Activated CD8-positive, alpha-beta T cell treated with anti-CD3 and anti-CD28 coated beads for 36 hours (primary cell): Measurements from ENCODE around the gene SELENON. TPM values are rescaled to one million over a fixed set of nuclear protein-coding genes. Genes with fewer than 3 reads are reported as not detected.

Experiments
- ATAC-seq: fragments of 200-7000 bp; cut with Tn5 transposase; one replicate; pipeline ENCODE4 v1.10.0; 2021; ENCODE audit warnings: mild to moderate bottlenecking, moderate library complexity
- CTCF ChIA-PET: fragments of 350-600 bp; sonication (Branson Sonifier 250); formaldehyde crosslinking; loops from one replicate; lab custom pipeline; 2021; ENCODE audit warnings: antibody characterized with exemption; lab: Charles Lee
- POLR2A ChIA-PET: fragments of 350-600 bp; sonication (Branson Sonifier 250); formaldehyde crosslinking; loops from one replicate; lab custom pipeline; 2021; ENCODE audit warnings: antibody characterized with exemption; lab: Charles Lee
- DNase-seq: peaks from one replicate; pipeline ENCODE4 v3.0.0-alpha.2; 2020
- H3K27ac Mint-ChIP-seq: one replicate; pipeline ENCODE4 v1.8.0; 2021; ENCODE audit warnings: mild to moderate bottlenecking, mixed read lengths
- H3K27me3 Mint-ChIP-seq: one replicate; pipeline ENCODE4 v1.8.0; 2021; ENCODE audit warnings: mixed read lengths
- H3K36me3 Mint-ChIP-seq: one replicate; pipeline ENCODE4 v1.8.0; 2021; ENCODE audit warnings: low read depth, mixed read lengths
- H3K4me1 Mint-ChIP-seq: one replicate; pipeline ENCODE4 v1.8.0; 2021; ENCODE audit warnings: low read depth, mixed read lengths
- H3K4me3 Mint-ChIP-seq: one replicate; pipeline ENCODE4 v1.8.0; 2021; ENCODE audit warnings: mild to moderate bottlenecking, moderate library complexity, mixed read lengths
- H3K9me3 Mint-ChIP-seq: one replicate; pipeline ENCODE4 v1.8.0; 2021; ENCODE audit warnings: mixed read lengths
- CTCF ChIP-seq: fragments of 200-600 bp; IDR thresholded peaks from one replicate; pipeline ENCODE4 v1.8.0; 2022; ENCODE audit warnings: antibody characterized with exemption, mild to moderate bottlenecking
- intact Hi-C: fragments of 100-400 bp; cut with micrococcal nuclease; formaldehyde crosslinking; loops from one replicate; pipeline ENCODE4 v1.10.0; 2022
- total RNA-seq, 2 experiments: library from RNA; stranded (reverse); gene quantifications; one replicate each; pipeline ENCODE4 v1.2.3, GENCODE V29; 2021

The SELENON gene
- total RNA-seq, 2 experiments from 2014 or later, result 15.3 to 17.7 TPM

- intact Hi-C loops, result no loop called here
- Mint-ChIP-seq H3K27ac (no peak overlapping the region), H3K4me1 (peaks cover 2% of the 10 kb centered on the region), H3K27me3 (no peaks in the 10 kb centered on the region), H3K36me3 (no peaks in the 10 kb centered on the region), H3K9me3 (no peaks in the 10 kb centered on the region), H3K4me3 (no peak overlapping the region)
- ChIA-PET CTCF (no interaction called here), POLR2A (interaction anchor here (0.6 kb wide), 1 partner anchor 213 kb away, joined by 3 read pairs; no protein-coding TSS in a partner anchor)
- DNase-seq (no peak), ATAC-seq (no peak)
- no peak for TF ChIP-seq CTCF
Observed at GRCh38 chr1:25784575-25785051, 15.4 kb upstream of the SELENON start.

- no peaks in the 10 kb centered on the region for H3K36me3 Mint-ChIP-seq
- no peak overlapping the region for H3K4me3 Mint-ChIP-seq
- H3K27ac Mint-ChIP-seq, result no peak overlapping the region
- no peaks in the 10 kb centered on the region for H3K9me3 Mint-ChIP-seq
- ChIA-PET POLR2A (no interaction called here), CTCF (interaction anchor here (0.6 kb wide), 1 partner anchor 8 kb away, joined by 3 read pairs; no protein-coding TSS in a partner anchor)
- DNase-seq (no peak), ATAC-seq (no peak)
- no peak for TF ChIP-seq CTCF
- intact Hi-C loops, result no loop called here
- no peaks in the 10 kb centered on the region for H3K27me3 Mint-ChIP-seq
- peaks cover 2% of the 10 kb centered on the region for H3K4me1 Mint-ChIP-seq
Observed at GRCh38 chr1:25785333-25786067, 14.5 kb upstream of the SELENON start.

GRCh38 chr1:25786887-25787759, 12.9 kb upstream of the SELENON start:
- ATAC-seq (peak; percentile 34), DNase-seq (no peak)
- no peak for TF ChIP-seq CTCF
- H3K36me3 Mint-ChIP-seq, result no peaks in the 10 kb centered on the region
- no peaks in the 10 kb centered on the region for H3K9me3 Mint-ChIP-seq
- no peak overlapping the region for H3K27ac Mint-ChIP-seq
- intact Hi-C loops, result no loop called here
- H3K4me1 Mint-ChIP-seq, result peaks cover 2% of the 10 kb centered on the region
- H3K27me3 Mint-ChIP-seq, result no peaks in the 10 kb centered on the region
- CTCF ChIA-PET, result interaction anchor here (0.7 to 2.5 kb wide), 6 partner anchors 9 to 111 kb away, joined by 3 to 14 read pairs (median 4); partner anchors contain the start of gene SELENON
- H3K4me3 Mint-ChIP-seq, result no peak overlapping the region
- POLR2A ChIA-PET, result interaction anchor here (1.0 to 1.5 kb wide), 2 partner anchors 13 to 215 kb away, joined by 3 read pairs; no protein-coding TSS in a partner anchor

GRCh38 chr1:25787760-25788166, 12.2 kb upstream of the SELENON start:
- ATAC-seq (no peak), DNase-seq (no peak)
- H3K27me3 Mint-ChIP-seq, result no peaks in the 10 kb centered on the region
- H3K27ac Mint-ChIP-seq, result no peak overlapping the region
- no peaks in the 10 kb centered on the region for H3K36me3 Mint-ChIP-seq
- no peaks in the 10 kb centered on the region for H3K9me3 Mint-ChIP-seq
- TF ChIP-seq CTCF, result no peak
- peaks cover 2% of the 10 kb centered on the region for H3K4me1 Mint-ChIP-seq
- ChIA-PET CTCF (interaction anchor here (0.7 to 2.5 kb wide), 4 partner anchors 9 to 112 kb away, joined by 3 to 14 read pairs (median 4); partner anchors contain the start of gene SELENON), POLR2A (interaction anchor here (1.0 to 1.5 kb wide), 2 partner anchors 14 to 216 kb away, joined by 3 read pairs; no protein-coding TSS in a partner anchor)
- intact Hi-C loops, result no loop called here
- no peak overlapping the region for H3K4me3 Mint-ChIP-seq
